ENCODE measurements around the gene S100P. TPM values are rescaled to one million over a fixed set of nuclear protein-coding genes. Genes with fewer than 3 reads are reported as not detected.

S100P gene
- total RNA-seq, 3 donors from 2014 or later (not counting 1 experiment from before 2014, with no cell fraction given), result 2.4 to 4.3 (median 2.7) TPM

GRCh38 chr4:6692806-6693205 is 872 bp upstream of the S100P start:
- Mint-ChIP-seq H3K36me3 (no peaks in the 10 kb centered on the region), H3K27me3 (ENCODE audit: low read depth in 2 of 2) (no peaks in the 10 kb centered on the region), H3K27ac (peak overlapping the region; percentile 97 to 98), H3K4me1 (peaks cover 78 to 86% of the 10 kb centered on the region in 2 donors), H3K4me3 (peak overlapping the region; percentile 73), H3K9me3 (no peaks in the 10 kb centered on the region)
- TF ChIP-seq CTCF (IDR thresholded peaks at IDR 0.05), result no peak
- intact Hi-C loops (cut with micrococcal nuclease), result no loop called here
- DNase-seq (no peak), ATAC-seq (no peak)
- H3K4me1 ChIP-seq (ENCODE audit: control insufficient read depth, insufficient read depth, low read length), result peaks cover 99% of the 10 kb centered on the region
- H3K36me3 ChIP-seq (ENCODE audit: control insufficient read depth, insufficient read depth, low read length), result no peaks in the 10 kb centered on the region
- H3K9me3 ChIP-seq (ENCODE audit: control insufficient read depth, insufficient read depth, low read length), result no peaks in the 10 kb centered on the region
- H3K27ac ChIP-seq (ENCODE audit: low read length), result peak overlapping the region; percentile 26
- 67% methylated on average over 3 of the region's 3 CpGs for WGBS (ENCODE audit: insufficient coverage)
- no peak overlapping the region for H3K4me3 ChIP-seq (ENCODE audit: low read length)
- no peaks in the 10 kb centered on the region for H3K27me3 ChIP-seq (ENCODE audit: control insufficient read depth, insufficient read depth, low read length)

GRCh38 chr4:6694177-6694901 is 661 bp downstream of the S100P start:
- H3K9me3 ChIP-seq (ENCODE audit: control insufficient read depth, insufficient read depth, low read length), result no peaks in the 10 kb centered on the region
- H3K36me3 Mint-ChIP-seq, result no peaks in the 10 kb centered on the region
- ATAC-seq, result peak in 1 of 3 donors; percentile 11
- no peak overlapping the region for H3K4me3 ChIP-seq (ENCODE audit: low read length)
- peaks cover 83% of the 10 kb centered on the region for H3K4me1 ChIP-seq (ENCODE audit: control insufficient read depth, insufficient read depth, low read length)
- no peaks in the 10 kb centered on the region for H3K9me3 Mint-ChIP-seq
- H3K4me1 Mint-ChIP-seq, result peaks cover 70 to 77% of the 10 kb centered on the region in 2 donors
- no peak for TF ChIP-seq CTCF (IDR thresholded peaks at IDR 0.05)
- peak overlapping the region; percentile 81 for H3K27ac ChIP-seq (ENCODE audit: low read length)
- H3K4me3 Mint-ChIP-seq, result peak overlapping the region; percentile 81
- DNase-seq, result peak in 1 of 2 donors; percentile 51
- H3K27ac Mint-ChIP-seq, result peak overlapping the region; percentile 97 to 98
- no peaks in the 10 kb centered on the region for H3K27me3 Mint-ChIP-seq (ENCODE audit: low read depth in 2 of 2)
- no peaks in the 10 kb centered on the region for H3K36me3 ChIP-seq (ENCODE audit: control insufficient read depth, insufficient read depth, low read length)
- no peaks in the 10 kb centered on the region for H3K27me3 ChIP-seq (ENCODE audit: control insufficient read depth, insufficient read depth, low read length)
- intact Hi-C loops (cut with micrococcal nuclease), result no loop called here
- WGBS (ENCODE audit: insufficient coverage), result 51% methylated on average over 16 of the region's 16 CpGs

- ATAC-seq, result peak; percentile 70 to 80 (median 79)
- Histone ChIP-seq H3K4me1 (ENCODE audit: control insufficient read depth, insufficient read depth, low read length) (peaks cover 67% of the 10 kb centered on the region), H3K27ac (ENCODE audit: low read length) (peak overlapping the region; percentile 81), H3K9me3 (ENCODE audit: control insufficient read depth, insufficient read depth, low read length) (no peaks in the 10 kb centered on the region), H3K36me3 (ENCODE audit: control insufficient read depth, insufficient read depth, low read length) (no peaks in the 10 kb centered on the region), H3K4me3 (ENCODE audit: low read length) (no peak overlapping the region), H3K27me3 (ENCODE audit: control insufficient read depth, insufficient read depth, low read length) (no peaks in the 10 kb centered on the region)
- H3K27ac Mint-ChIP-seq, result peak overlapping the region; percentile 97 to 98
- peak overlapping the region; percentile 79 for H3K4me3 Mint-ChIP-seq
- WGBS (ENCODE audit: insufficient coverage), result 49% methylated on average over 18 of the region's 18 CpGs
- no peaks in the 10 kb centered on the region for H3K9me3 Mint-ChIP-seq
- no peaks in the 10 kb centered on the region for H3K36me3 Mint-ChIP-seq
- DNase-seq, result peak; percentile 36 to 87
- H3K4me1 Mint-ChIP-seq, result peaks cover 59 to 70% of the 10 kb centered on the region in 2 donors
- H3K27me3 Mint-ChIP-seq (ENCODE audit: low read depth in 2 of 2), result no peaks in the 10 kb centered on the region
- intact Hi-C loops (cut with micrococcal nuclease), result loop anchor here (1.0 kb wide), 1 partner anchor 22 kb away; a partner anchor contains a TSS
- TF ChIP-seq CTCF (IDR thresholded peaks at IDR 0.05), result peak; percentile 29
Observed at GRCh38 chr4:6695660-6696610, 2.3 kb downstream of the S100P start.
